Measurements from ENCODE around the gene AHDC1. TPM values are rescaled to one million over a fixed set of nuclear protein-coding genes. Genes with fewer than 3 reads are reported as not detected.
A peak's percentile ranks its signal among the peaks of the same experiment; 100 is the strongest.

Gene AHDC1
- total RNA-seq, 1 experiment from 2014 or later: 49.0 TPM

DNA sequence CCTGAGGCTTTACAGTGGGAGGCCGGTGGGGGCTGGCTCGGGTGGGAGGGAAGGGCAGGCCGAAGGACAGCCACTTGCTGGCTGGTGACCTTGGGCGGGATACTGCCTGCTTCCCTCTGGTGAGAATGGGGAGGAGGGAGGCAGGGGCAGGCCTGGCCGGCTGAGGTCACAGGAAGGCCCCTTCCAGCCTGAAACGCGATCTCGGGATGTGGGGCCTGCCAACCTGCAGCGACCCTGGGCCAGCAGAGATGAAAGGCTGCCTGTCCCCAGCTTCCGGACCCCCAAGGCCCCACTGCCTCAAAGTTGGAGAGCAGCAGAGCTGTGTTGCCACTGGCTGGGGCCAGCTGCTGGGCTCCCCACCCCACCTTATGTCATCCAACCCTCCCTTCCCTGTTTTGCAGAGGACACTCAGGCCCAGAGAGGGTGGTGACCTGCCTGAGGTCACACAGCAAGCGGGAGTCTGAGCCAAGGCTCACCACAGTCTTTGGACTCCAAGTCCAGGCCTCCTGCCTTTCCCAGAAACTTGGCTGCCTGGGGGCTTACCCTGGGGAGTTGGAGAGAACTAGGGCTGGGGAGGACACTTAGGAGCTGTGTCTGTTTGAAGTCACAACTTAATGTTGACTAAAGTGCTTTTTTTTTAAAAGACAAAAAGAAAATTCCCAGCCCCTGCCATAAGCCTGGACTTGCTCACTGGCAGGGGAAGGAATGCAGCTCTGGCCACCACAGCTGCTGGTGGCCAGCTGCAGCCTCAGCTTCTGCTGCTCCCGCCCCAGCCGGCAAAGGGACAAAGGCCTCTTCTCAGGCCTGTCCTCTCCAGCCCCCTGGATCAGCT, 99.1 kb downstream of the AHDC1 start:
- Mint-ChIP-seq H3K27me3 (ENCODE audit: low read depth) (no peaks in the 10 kb centered on the region), H3K4me3 (no peak overlapping the region), H3K9me3 (no peaks in the 10 kb centered on the region), H3K27ac (no peak overlapping the region), H3K4me1 (peaks cover 33% of the 10 kb centered on the region), H3K36me3 (no peaks in the 10 kb centered on the region)
- ChIA-PET CTCF (interaction anchor here (0.6 to 2.8 kb wide), 18 partner anchors 8 to 110 kb away, joined by 3 to 14 read pairs (median 4); no protein-coding TSS in a partner anchor), POLR2A (interaction anchor here (0.5 kb wide), 1 partner anchor 192 kb away, joined by 3 read pairs; no protein-coding TSS in a partner anchor)
- peak; percentile 83 for ATAC-seq
- DNase-seq (ENCODE audit: low spot score): peak; percentile 58
- TF ChIP-seq ZNF121 (CRISPR knock-in tag; IDR thresholded peaks at IDR 0.05) (peak; percentile 72), SP1 (CRISPR knock-in tag; conservative IDR thresholded peaks at IDR 0.05) (0 out of 2 replicates have a peak, but pooled peaks have one; percentile 32), EMX1 (CRISPR knock-in tag; IDR thresholded peaks at IDR 0.05) (0 out of 2 replicates have a peak, but pooled peaks have one; percentile 36), GTF2I (CRISPR knock-in tag; conservative IDR thresholded peaks at IDR 0.05) (peak; percentile 93), FOXJ3 (CRISPR knock-in tag; IDR thresholded peaks at IDR 0.05; ENCODE audit: borderline replicate concordance) (no peak), ATF1 (CRISPR knock-in tag; IDR thresholded peaks at IDR 0.05) (no peak), GABPB1 (CRISPR knock-in tag; IDR thresholded peaks at IDR 0.05) (peak; percentile 47; the same call in 1 of the 2 replicates), ETV6 (CRISPR knock-in tag; IDR thresholded peaks at IDR 0.05) (peak; percentile 17; the same call in 1 of the 2 replicates), E2F1 (CRISPR knock-in tag; IDR thresholded peaks at IDR 0.05) (0 out of 2 replicates have a peak, but pooled peaks have one; percentile 37), MXD4 (CRISPR knock-in tag; IDR thresholded peaks at IDR 0.05; ENCODE audit: borderline replicate concordance) (peak; percentile 6; the same call in 1 of the 2 replicates), FOXK1 (CRISPR knock-in tag; IDR thresholded peaks at IDR 0.05) (0 out of 2 replicates have a peak, but pooled peaks have one; percentile 29)
- TF ChIP-seq, protein P1, sequence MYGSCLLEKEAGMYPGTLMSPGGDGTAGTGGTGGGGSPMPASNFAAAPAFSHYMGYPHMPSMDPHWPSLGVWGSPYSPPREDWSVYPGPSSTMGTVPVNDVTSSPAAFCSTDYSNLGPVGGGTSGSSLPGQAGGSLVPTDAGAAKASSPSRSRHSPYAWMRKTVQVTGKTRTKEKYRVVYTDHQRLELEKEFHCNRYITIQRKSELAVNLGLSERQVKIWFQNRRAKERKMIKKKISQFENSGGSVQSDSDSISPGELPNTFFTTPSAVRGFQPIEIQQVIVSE (CRISPR knock-in tag; IDR thresholded peaks at IDR 0.05; ENCODE audit: borderline replicate concordance): no peak

- TF ChIP-seq MYBL2 (CRISPR knock-in tag; IDR thresholded peaks at IDR 0.05): no peak
- no peak for TF ChIP-seq RORB (CRISPR knock-in tag; IDR thresholded peaks at IDR 0.05)
- TF ChIP-seq, protein P2, sequence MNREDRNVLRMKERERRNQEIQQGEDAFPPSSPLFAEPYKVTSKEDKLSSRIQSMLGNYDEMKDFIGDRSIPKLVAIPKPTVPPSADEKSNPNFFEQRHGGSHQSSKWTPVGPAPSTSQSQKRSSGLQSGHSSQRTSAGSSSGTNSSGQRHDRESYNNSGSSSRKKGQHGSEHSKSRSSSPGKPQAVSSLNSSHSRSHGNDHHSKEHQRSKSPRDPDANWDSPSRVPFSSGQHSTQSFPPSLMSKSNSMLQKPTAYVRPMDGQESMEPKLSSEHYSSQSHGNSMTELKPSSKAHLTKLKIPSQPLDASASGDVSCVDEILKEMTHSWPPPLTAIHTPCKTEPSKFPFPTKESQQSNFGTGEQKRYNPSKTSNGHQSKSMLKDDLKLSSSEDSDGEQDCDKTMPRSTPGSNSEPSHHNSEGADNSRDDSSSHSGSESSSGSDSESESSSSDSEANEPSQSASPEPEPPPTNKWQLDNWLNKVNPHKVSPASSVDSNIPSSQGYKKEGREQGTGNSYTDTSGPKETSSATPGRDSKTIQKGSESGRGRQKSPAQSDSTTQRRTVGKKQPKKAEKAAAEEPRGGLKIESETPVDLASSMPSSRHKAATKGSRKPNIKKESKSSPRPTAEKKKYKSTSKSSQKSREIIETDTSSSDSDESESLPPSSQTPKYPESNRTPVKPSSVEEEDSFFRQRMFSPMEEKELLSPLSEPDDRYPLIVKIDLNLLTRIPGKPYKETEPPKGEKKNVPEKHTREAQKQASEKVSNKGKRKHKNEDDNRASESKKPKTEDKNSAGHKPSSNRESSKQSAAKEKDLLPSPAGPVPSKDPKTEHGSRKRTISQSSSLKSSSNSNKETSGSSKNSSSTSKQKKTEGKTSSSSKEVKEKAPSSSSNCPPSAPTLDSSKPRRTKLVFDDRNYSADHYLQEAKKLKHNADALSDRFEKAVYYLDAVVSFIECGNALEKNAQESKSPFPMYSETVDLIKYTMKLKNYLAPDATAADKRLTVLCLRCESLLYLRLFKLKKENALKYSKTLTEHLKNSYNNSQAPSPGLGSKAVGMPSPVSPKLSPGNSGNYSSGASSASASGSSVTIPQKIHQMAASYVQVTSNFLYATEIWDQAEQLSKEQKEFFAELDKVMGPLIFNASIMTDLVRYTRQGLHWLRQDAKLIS (CRISPR knock-in tag; IDR thresholded peaks at IDR 0.05; ENCODE audit: borderline replicate concordance): no peak
- TF ChIP-seq ZNF121 (CRISPR knock-in tag; IDR thresholded peaks at IDR 0.05): peak; percentile 60; the same call in 1 of the 2 replicates
- TF ChIP-seq, protein P3, sequence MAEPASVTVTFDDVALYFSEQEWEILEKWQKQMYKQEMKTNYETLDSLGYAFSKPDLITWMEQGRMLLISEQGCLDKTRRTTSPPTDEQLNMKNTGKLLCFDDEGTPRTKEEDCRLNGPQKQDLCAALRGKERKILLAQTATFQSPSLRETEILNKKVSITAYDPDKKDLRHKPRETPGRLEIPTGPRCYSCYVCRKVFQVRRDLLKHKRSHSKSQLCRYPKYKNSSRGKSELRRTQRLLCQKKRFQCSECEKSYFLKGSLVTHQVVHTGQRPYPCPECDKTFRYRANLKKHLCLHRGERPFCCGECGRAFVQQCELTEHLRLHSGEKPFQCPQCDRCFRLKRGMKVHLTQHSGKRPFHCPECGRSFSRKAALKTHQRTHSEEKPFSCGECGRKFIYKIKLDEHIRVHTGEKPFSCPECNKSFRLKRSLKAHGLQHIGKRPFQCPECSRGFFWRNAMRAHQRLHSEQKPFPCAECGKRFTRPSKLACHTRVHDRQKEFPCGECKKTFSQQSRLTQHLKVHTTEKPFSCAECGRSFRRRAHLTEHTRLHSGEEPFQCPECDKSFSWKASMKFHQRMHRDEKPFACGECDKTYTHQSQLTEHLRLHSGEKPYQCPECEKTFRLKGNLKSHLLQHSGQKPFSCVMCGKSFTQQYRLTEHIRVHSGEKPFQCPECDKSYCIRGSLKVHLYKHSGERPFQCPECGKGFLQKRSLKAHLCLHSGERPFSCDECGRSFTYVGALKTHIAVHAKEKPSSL (CRISPR knock-in tag; conservative IDR thresholded peaks at IDR 0.05): no peak
- no peak for TF ChIP-seq ZNF219 (CRISPR knock-in tag; IDR thresholded peaks at IDR 0.05; ENCODE audit: borderline replicate concordance)
- no peak for DNase-seq (ENCODE audit: low spot score)
- Mint-ChIP-seq H3K9me3 (peaks cover 3% of the 10 kb centered on the region; the same call in 1 of the 2 replicates), H3K36me3 (no peaks in the 10 kb centered on the region), H3K27ac (peak overlapping the region; percentile 99), H3K27me3 (ENCODE audit: low read depth) (no peaks in the 10 kb centered on the region), H3K4me3 (no peak overlapping the region), H3K4me1 (peaks cover 30% of the 10 kb centered on the region)
- POLR2A ChIA-PET: no interaction called here
- CTCF ChIA-PET: interaction anchor here (0.6 to 2.8 kb wide), 13 partner anchors 7 to 111 kb away, joined by 3 to 14 read pairs (median 5); no protein-coding TSS in a partner anchor
- peak; percentile 29 for ATAC-seq
Measured at GRCh38 chr1:27503844-27504587, 99.9 kb downstream of the AHDC1 start.

All from WTC11 (cell line).